ENCODE data around the gene PEX10.

Gene PEX10

DNA sequence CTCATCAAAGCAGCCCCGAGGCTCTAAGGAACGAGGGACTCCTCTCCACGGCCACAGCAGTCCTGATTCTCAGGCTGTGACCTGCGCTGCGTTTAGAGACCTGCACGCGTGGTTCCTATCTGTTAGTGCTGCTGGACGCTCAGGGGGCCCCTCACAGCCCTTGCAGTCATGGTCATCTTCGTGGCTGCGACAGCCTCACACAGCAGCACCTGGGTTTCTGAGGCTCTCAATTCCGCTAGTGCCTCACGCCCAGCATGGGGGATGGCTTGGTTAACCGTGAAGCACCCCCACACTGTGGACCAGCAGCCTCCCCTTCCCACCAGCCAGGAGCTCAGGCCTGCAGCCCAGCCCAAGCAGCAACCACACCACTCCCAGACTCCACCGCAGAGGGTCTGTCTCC, 28.8 kb downstream of the PEX10 start:
- DNase-seq (ENCODE audit: low read depth, low spot score): no peak
- WGBS (ENCODE audit: insufficient coverage, insufficient read length): no CpG with 5 or more reads among the region's 14 CpGs
- H3K4me1 ChIP-seq (ENCODE audit: control insufficient read depth, insufficient read depth, low read length): no peaks in the 10 kb centered on the region
- no peak overlapping the region for H3K4me3 ChIP-seq (ENCODE audit: low read length)
- H3K27ac ChIP-seq (ENCODE audit: low read length): no peak overlapping the region
- H3K9me3 ChIP-seq (ENCODE audit: control insufficient read depth, insufficient read depth, low read length): no peaks in the 10 kb centered on the region
- H3K36me3 ChIP-seq (ENCODE audit: control insufficient read depth, insufficient read depth, low read length): peaks cover 3% of the 10 kb centered on the region
- H3K27me3 ChIP-seq (ENCODE audit: control insufficient read depth, insufficient read depth, low read length): no peaks in the 10 kb centered on the region

- Histone ChIP-seq H3K27ac (ENCODE audit: low read length) (no peak overlapping the region), H3K4me1 (ENCODE audit: control insufficient read depth, insufficient read depth, low read length) (no peaks in the 10 kb centered on the region), H3K9me3 (ENCODE audit: control insufficient read depth, insufficient read depth, low read length) (no peaks in the 10 kb centered on the region), H3K27me3 (ENCODE audit: control insufficient read depth, insufficient read depth, low read length) (no peaks in the 10 kb centered on the region), H3K36me3 (ENCODE audit: control insufficient read depth, insufficient read depth, low read length) (peaks cover 3% of the 10 kb centered on the region), H3K4me3 (ENCODE audit: low read length) (no peak overlapping the region)
- DNase-seq (ENCODE audit: low read depth, low spot score): peak; percentile 37
- no CpG with 5 or more reads among the region's 13 CpGs for WGBS (ENCODE audit: insufficient coverage, insufficient read length)
Observed at GRCh38 chr1:2382621-2383361, 29.6 kb downstream of the PEX10 start.

GRCh38 chr1:2381741-2382620, 30.4 kb downstream of the PEX10 start:
- WGBS (ENCODE audit: insufficient coverage, insufficient read length): no CpG with 5 or more reads among the region's 28 CpGs
- DNase-seq (ENCODE audit: low read depth, low spot score): peak; percentile 54
- Histone ChIP-seq H3K4me1 (ENCODE audit: control insufficient read depth, insufficient read depth, low read length) (no peaks in the 10 kb centered on the region), H3K36me3 (ENCODE audit: control insufficient read depth, insufficient read depth, low read length) (no peaks in the 10 kb centered on the region; the same call in 1 of the 2 replicates), H3K27ac (ENCODE audit: low read length) (no peak overlapping the region), H3K9me3 (ENCODE audit: control insufficient read depth, insufficient read depth, low read length) (no peaks in the 10 kb centered on the region), H3K27me3 (ENCODE audit: control insufficient read depth, insufficient read depth, low read length) (no peaks in the 10 kb centered on the region), H3K4me3 (ENCODE audit: low read length) (no peak overlapping the region)

DNA sequence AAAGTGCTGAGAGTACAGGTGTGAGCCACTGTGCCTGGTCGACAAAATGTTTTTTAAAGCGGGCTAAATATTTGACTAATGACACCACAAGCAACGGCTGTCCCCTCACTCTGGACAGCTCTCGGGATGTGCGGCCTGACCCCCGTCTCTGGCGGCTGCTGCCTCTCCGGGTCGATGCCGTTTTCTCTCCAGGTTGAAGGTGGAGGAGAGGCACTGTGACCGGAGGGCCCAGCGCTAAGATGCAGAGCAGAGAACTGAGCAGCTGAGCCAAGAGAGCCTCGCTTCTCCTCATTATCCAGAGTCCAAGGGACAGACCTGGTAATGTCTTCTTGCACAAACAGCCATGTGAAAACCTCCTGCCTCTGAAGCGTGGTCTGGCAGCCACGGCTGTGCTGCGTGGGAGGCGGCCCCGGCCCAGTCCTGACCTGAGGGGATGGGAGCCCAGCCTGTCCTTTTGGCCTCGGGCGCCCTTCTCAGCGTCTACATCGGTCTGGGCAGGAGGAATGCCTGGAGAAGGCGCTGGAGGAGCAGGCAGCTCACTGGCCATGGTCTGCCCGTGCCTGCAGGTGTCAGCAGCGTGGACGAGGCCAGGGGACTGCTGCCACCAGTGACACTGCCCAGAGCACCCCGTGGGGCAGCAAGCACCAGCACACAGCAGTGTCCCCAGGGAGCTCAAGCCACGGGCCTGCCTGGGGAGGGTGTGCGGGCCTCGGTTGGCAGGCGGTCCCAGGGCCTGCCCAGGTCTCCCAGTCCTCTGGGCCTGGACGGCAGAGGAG, 31.4 kb downstream of the PEX10 start:
- WGBS (ENCODE audit: insufficient coverage, insufficient read length): no CpG with 5 or more reads among the region's 32 CpGs
- H3K4me1 ChIP-seq (ENCODE audit: control insufficient read depth, insufficient read depth, low read length): no peaks in the 10 kb centered on the region
- no peaks in the 10 kb centered on the region; the same call in 1 of the 2 replicates for H3K36me3 ChIP-seq (ENCODE audit: control insufficient read depth, insufficient read depth, low read length)
- H3K4me3 ChIP-seq (ENCODE audit: low read length): no peak overlapping the region
- H3K9me3 ChIP-seq (ENCODE audit: control insufficient read depth, insufficient read depth, low read length): no peaks in the 10 kb centered on the region
- no peak overlapping the region for H3K27ac ChIP-seq (ENCODE audit: low read length)
- DNase-seq (ENCODE audit: low read depth, low spot score): no peak
- no peaks in the 10 kb centered on the region for H3K27me3 ChIP-seq (ENCODE audit: control insufficient read depth, insufficient read depth, low read length)

DNA sequence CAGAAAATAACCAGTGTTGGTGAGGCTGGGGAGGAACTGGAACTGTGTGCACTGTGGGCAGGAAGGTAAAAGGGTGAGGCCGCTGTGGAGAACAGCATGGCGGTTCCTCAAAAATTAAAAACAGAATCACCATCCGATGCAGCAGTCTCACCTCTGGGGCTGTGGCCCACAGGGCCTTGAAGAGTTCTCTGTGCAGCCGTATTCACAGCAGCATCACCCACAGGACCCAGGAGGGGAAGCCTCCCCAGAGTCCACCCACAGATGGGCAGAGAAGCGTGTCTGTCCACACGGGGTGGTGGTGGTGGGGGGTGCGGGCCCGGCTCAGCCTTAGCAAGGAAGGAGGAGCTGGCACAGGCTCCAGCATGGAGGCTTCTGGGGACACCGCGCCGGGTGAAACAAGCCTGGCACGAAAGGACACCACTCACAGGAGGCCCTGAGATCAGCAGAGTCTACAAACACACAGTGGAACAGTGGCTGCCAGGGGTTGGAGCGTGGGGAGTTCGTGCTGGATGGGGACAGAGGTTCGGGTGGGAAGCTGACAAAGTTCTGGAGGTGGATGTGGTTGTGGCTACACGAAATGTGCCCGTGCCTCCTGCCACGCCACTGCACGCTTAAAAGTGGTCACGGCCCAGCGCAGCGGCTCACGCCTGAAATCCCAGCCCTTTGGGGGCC, 32.5 kb downstream of the PEX10 start:
- Histone ChIP-seq H3K4me1 (ENCODE audit: control insufficient read depth, insufficient read depth, low read length) (no peaks in the 10 kb centered on the region), H3K9me3 (ENCODE audit: control insufficient read depth, insufficient read depth, low read length) (no peaks in the 10 kb centered on the region), H3K36me3 (ENCODE audit: control insufficient read depth, insufficient read depth, low read length) (no peaks in the 10 kb centered on the region; the same call in 1 of the 2 replicates), H3K27me3 (ENCODE audit: control insufficient read depth, insufficient read depth, low read length) (no peaks in the 10 kb centered on the region), H3K4me3 (ENCODE audit: low read length) (no peak overlapping the region), H3K27ac (ENCODE audit: low read length) (no peak overlapping the region)
- WGBS (ENCODE audit: insufficient coverage, insufficient read length): no CpG with 5 or more reads among the region's 23 CpGs
- DNase-seq (ENCODE audit: low read depth, low spot score): no peak

GRCh38 chr1:2378956-2379732, 33.2 kb downstream of the PEX10 start:
- no peak for DNase-seq (ENCODE audit: low read depth, low spot score)
- no CpG with 5 or more reads among the region's 18 CpGs for WGBS (ENCODE audit: insufficient coverage, insufficient read length)
- H3K27me3 ChIP-seq (ENCODE audit: control insufficient read depth, insufficient read depth, low read length): no peaks in the 10 kb centered on the region
- no peak overlapping the region for H3K27ac ChIP-seq (ENCODE audit: low read length)
- no peaks in the 10 kb centered on the region for H3K4me1 ChIP-seq (ENCODE audit: control insufficient read depth, insufficient read depth, low read length)
- H3K4me3 ChIP-seq (ENCODE audit: low read length): no peak overlapping the region
- no peaks in the 10 kb centered on the region; the same call in 1 of the 2 replicates for H3K36me3 ChIP-seq (ENCODE audit: control insufficient read depth, insufficient read depth, low read length)
- H3K9me3 ChIP-seq (ENCODE audit: control insufficient read depth, insufficient read depth, low read length): no peaks in the 10 kb centered on the region

GRCh38 chr1:2378441-2378851, 33.9 kb downstream of the PEX10 start:
- Histone ChIP-seq H3K4me3 (ENCODE audit: low read length) (no peak overlapping the region), H3K36me3 (ENCODE audit: control insufficient read depth, insufficient read depth, low read length) (no peaks in the 10 kb centered on the region; the same call in 1 of the 2 replicates), H3K27ac (ENCODE audit: low read length) (no peak overlapping the region), H3K4me1 (ENCODE audit: control insufficient read depth, insufficient read depth, low read length) (no peaks in the 10 kb centered on the region), H3K9me3 (ENCODE audit: control insufficient read depth, insufficient read depth, low read length) (no peaks in the 10 kb centered on the region), H3K27me3 (ENCODE audit: control insufficient read depth, insufficient read depth, low read length) (no peaks in the 10 kb centered on the region)
- WGBS (ENCODE audit: insufficient coverage, insufficient read length): no CpG with 5 or more reads among the region's 24 CpGs
- no peak for DNase-seq (ENCODE audit: low read depth, low spot score)

- Histone ChIP-seq H3K9me3 (ENCODE audit: control insufficient read depth, insufficient read depth, low read length) (no peaks in the 10 kb centered on the region), H3K27me3 (ENCODE audit: control insufficient read depth, insufficient read depth, low read length) (no peaks in the 10 kb centered on the region), H3K27ac (ENCODE audit: low read length) (no peak overlapping the region), H3K4me3 (ENCODE audit: low read length) (no peak overlapping the region), H3K36me3 (ENCODE audit: control insufficient read depth, insufficient read depth, low read length) (no peaks in the 10 kb centered on the region; the same call in 1 of the 2 replicates), H3K4me1 (ENCODE audit: control insufficient read depth, insufficient read depth, low read length) (no peaks in the 10 kb centered on the region)
- no peak for DNase-seq (ENCODE audit: low read depth, low spot score)
- WGBS (ENCODE audit: insufficient coverage, insufficient read length): no CpG with 5 or more reads among the region's 16 CpGs
Observed at GRCh38 chr1:2377751-2378440, 34.5 kb downstream of the PEX10 start.
